ENCODE results near the gene SLC66A2. TPM values are rescaled to one million over a fixed set of nuclear protein-coding genes. Genes with fewer than 3 reads are reported as not detected.

Gene SLC66A2
- total RNA-seq, 1 donor, result 35.8 TPM

DNA sequence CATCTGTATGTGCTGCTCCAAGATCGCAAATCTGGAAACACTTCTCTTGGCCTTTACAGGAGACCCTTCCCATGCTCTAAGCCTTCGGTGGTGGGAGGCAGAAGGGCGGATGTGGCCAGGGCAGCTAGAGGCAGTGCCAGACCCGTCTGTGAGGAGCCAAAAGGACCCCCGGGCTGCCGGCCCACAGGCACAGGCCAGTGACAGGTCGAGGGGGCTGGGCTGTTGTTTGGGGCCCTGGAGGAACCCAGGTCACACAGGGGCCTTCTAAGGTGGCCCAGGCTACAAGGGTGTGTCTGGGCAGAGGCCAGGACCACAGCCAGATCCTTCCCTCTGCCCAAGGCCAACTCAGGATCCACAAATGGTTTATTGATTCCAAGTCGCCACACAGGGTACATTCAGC, 49.4 kb downstream of the SLC66A2 start:
- no peaks in the 10 kb centered on the region for H3K4me1 ChIP-seq (ENCODE audit: insufficient read depth, low read length)
- TF ChIP-seq CTCF (IDR thresholded peaks at IDR 0.05; ENCODE audit: extremely low read depth, low read depth, low read length), result no peak
- no peaks in the 10 kb centered on the region for H3K79me2 ChIP-seq (ENCODE audit: insufficient read depth, low read length)
- H2AFZ ChIP-seq (ENCODE audit: low read length), result no peak overlapping the region
- peaks cover 9% of the 10 kb centered on the region for H3K36me3 ChIP-seq (ENCODE audit: insufficient read depth, low read length)
- DNase-seq (ENCODE audit: insufficient read length, low spot score, missing footprints), result no peak
- no peak overlapping the region for H3K4me3 ChIP-seq (ENCODE audit: insufficient read depth, low read length)
- H3K4me2 ChIP-seq (ENCODE audit: insufficient read depth, low read length), result no peak overlapping the region
- H3K9me3 ChIP-seq (ENCODE audit: low read depth, low read length), result peaks cover 8% of the 10 kb centered on the region
- peaks cover 4% of the 10 kb centered on the region for H4K20me1 ChIP-seq (ENCODE audit: insufficient read depth, low read length)
- H3K27ac ChIP-seq (ENCODE audit: low read depth, low read length), result no peak overlapping the region
- H3K27me3 ChIP-seq (ENCODE audit: insufficient read depth, low read length), result no peaks in the 10 kb centered on the region

DNA sequence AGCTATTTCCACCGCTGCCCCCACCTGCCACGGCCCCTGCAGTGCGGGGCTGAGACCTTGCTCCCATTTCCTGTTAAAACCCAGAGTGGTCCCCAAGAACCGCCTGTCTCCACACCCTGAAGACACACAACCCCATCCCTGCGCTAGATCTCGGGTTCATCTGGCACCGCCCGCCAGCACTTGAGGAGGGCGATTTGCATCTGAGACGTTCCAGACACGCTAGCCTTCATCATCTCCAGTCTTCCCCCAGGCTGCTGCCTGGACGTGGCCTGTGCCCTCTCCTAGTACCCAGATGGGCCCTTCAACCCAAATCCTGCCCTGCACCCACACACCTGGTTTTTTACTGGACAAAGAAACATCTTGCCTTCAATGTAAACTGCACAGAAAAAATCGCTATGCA, 49.8 kb downstream of the SLC66A2 start:
- no peaks in the 10 kb centered on the region for H3K79me2 ChIP-seq (ENCODE audit: insufficient read depth, low read length)
- H3K36me3 ChIP-seq (ENCODE audit: insufficient read depth, low read length), result peaks cover 9% of the 10 kb centered on the region
- peaks cover 4% of the 10 kb centered on the region for H4K20me1 ChIP-seq (ENCODE audit: insufficient read depth, low read length)
- H3K27me3 ChIP-seq (ENCODE audit: insufficient read depth, low read length), result no peaks in the 10 kb centered on the region
- peak; percentile 65 for DNase-seq (ENCODE audit: insufficient read length, low spot score, missing footprints)
- no peak for TF ChIP-seq CTCF (IDR thresholded peaks at IDR 0.05; ENCODE audit: extremely low read depth, low read depth, low read length)
- H3K4me1 ChIP-seq (ENCODE audit: insufficient read depth, low read length), result no peaks in the 10 kb centered on the region
- no peak overlapping the region for H3K27ac ChIP-seq (ENCODE audit: low read depth, low read length)
- no peak overlapping the region for H3K4me2 ChIP-seq (ENCODE audit: insufficient read depth, low read length)
- H3K4me3 ChIP-seq (ENCODE audit: insufficient read depth, low read length), result no peak overlapping the region
- H2AFZ ChIP-seq (ENCODE audit: low read length), result no peak overlapping the region
- H3K9me3 ChIP-seq (ENCODE audit: low read depth, low read length), result peaks cover 8% of the 10 kb centered on the region

DNA sequence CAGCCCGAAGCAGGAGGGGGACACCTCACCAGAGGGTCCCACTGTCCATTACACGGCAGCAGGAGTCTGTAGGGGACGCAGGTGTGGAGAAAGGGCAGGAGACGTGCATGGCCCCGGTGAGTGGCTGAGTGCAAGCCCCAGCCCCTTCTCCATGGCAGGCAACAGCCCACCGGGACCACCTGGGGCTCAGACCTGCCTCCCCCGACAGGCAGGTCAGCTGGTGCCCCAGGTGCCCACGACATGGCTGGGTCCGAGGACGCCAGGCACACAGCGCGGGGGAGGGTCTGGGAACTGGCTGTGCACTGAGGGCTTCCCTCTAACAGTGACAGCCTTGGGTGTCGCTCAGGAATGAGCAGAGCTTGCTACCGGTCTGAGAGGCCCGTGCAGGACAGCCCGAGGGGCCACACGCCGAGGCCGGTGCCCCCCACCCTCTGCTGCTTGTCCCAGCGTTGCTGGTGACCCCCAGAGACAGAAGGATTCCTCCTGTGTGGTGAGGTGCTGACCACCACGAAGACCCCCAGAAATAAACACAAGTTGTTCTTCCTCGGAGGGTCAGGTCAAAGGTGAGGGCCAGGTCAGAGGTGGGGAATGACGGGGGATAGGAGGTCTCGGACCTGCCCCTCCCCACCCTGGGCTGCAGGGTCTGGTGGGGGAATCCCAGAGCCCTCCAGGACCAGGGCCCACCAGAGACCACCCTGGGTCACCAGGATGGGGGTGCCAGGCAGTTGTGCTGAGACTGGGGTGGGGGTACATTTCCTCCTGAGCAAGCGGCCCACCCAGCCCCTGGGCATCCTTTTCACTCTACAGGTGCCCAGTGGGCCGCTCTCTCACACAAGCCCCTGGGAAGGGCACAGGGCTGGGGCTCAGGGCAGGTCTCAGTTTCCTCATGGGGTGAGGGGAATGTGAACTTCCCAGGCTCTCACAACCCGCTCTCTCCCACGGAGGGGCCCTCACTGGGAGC, 50.6 kb downstream of the SLC66A2 start:
- Histone ChIP-seq H3K4me2 (ENCODE audit: insufficient read depth, low read length) (no peak overlapping the region), H2AFZ (ENCODE audit: low read length) (no peak overlapping the region), H3K4me3 (ENCODE audit: insufficient read depth, low read length) (no peak overlapping the region), H4K20me1 (ENCODE audit: insufficient read depth, low read length) (peaks cover 3% of the 10 kb centered on the region), H3K27ac (ENCODE audit: low read depth, low read length) (no peak overlapping the region), H3K36me3 (ENCODE audit: insufficient read depth, low read length) (peaks cover 9% of the 10 kb centered on the region), H3K27me3 (ENCODE audit: insufficient read depth, low read length) (no peaks in the 10 kb centered on the region), H3K79me2 (ENCODE audit: insufficient read depth, low read length) (no peaks in the 10 kb centered on the region), H3K4me1 (ENCODE audit: insufficient read depth, low read length) (no peaks in the 10 kb centered on the region), H3K9me3 (ENCODE audit: low read depth, low read length) (peaks cover 8% of the 10 kb centered on the region)
- peak; percentile 77 for DNase-seq (ENCODE audit: insufficient read length, low spot score, missing footprints)
- no peak for TF ChIP-seq CTCF (IDR thresholded peaks at IDR 0.05; ENCODE audit: extremely low read depth, low read depth, low read length)

All from osteoblast (primary cell).